CD4-positive, alpha-beta T cell treated with Interleukin-1 beta for 1 hour (primary cell): Measurements from ENCODE around the gene SLN.

Experiments
- DNase-seq, 2 donors: peaks; one replicate each; pipeline ENCODE4 v3.0.0-alpha.2; 2020 to 2022

The SLN gene

DNA sequence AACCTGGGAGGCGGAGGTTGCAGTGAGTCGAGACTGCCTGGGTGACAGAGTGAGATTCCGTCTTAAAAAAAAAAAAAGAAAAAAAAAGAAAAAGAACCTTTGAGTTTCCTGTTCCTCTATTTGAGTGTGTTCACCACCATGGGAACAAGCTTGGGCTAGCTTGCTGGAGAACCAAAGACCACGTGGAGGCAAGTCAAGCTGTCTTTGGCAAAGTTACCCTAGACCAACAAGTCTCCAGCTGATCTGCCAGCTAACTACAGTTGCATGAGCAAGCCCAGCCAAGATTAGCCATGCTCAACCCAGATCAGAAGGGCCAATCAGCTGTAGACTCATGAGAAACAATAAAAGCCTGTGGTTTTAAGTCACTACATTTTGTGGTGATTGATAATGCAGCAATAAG is 29.7 kb downstream of the SLN start:
- DNase-seq: no peak

- DNase-seq: no peak
Measured at GRCh38 chr11:107679255-107680024, 32.4 kb downstream of the SLN start.

- DNase-seq: no peak
Measured at GRCh38 chr11:107678632-107678971, 33.3 kb downstream of the SLN start.

GRCh38 chr11:107677924-107678631 is 33.8 kb downstream of the SLN start:
- DNase-seq: no peak

DNA sequence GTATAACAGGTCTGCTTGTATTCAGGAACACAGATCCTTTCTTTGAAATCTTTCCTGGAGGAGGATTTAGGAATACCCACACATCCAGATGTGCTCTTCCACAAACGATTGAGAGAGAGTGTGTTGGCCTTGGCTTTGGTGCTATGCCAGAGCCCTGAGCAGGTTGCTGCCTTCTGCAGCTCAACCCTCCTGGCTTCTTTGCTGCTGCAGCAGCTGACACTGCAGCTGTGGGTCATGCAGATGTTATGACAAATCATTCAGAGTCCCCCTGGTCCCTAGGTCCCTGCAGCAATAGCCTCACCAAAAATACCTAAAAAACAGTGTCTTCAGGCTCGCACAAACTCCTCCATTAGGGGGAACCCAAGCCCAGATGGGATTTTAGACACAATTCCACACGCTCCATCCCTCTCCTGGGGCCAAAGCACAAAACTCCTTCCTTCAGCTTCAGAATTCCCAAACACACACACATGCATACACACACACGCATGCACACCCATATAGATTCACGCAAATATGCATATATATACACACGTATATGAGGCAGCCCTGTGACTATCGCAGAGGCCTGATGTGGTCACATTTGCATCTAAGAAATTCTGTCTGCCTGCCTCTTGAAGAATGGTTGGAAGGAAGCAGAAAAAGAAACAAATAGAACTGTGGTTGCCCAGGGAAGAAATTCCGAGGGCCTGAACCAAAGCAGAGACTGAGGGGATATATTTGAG is 35.4 kb downstream of the SLN start:
- no peak for DNase-seq

DNA sequence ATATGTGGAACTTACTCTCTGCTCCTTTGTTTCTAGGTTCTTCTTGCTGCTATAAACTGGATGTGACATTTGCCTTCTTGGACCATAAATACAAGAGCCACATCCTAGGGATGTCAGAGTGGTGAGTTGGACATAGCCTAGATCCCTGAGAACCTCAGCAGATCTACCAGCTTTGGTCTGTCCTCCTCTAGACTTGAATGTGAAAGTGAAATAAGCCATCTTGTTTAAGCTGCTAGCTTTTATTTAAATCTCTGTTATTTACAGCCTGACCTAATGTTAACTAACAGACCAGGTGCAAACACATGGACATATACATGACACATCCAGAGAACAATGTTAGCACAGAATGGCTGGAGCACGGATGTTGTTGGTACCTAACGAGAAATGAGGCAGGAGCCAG is 36.0 kb downstream of the SLN start:
- no peak for DNase-seq

DNA sequence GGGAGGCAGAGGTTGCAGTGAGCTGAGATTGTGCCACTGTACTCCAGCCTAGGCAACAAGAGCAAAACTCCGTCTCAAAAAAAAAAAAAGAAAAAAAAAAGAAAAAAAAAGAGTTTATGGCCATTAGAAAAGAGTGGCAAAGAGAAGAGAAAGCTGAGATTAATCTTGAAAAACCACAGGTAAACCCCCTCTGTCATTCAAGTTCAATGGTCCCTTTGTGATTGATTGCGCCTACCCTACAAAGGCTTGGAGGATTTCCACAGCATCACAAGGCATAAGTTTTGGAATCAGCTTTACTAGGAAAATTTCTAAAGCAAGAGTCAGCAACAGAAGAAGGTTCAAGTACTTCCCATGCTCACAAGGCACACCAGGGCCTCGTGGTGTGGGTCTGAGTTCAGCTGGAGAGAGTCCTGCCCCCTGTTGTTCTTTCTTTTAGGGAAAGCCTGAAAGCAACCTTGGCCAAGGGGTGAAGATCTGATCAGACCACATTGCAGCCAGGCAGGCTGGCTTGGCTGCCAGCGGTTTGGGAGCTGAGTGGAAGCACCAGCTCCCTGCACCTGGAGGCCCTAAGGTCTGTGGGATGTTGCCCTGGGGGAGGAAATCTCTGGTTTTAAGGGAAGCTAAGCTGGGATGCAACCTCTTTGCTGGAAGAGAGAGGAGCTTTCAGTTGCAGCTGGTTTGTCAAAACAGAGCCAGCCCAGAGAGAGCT is 41.8 kb downstream of the SLN start:
- no peak for DNase-seq

GRCh38 chr11:107669191-107669740 is 42.6 kb downstream of the SLN start:
- DNase-seq: no peak

GRCh38 chr11:107666911-107667613 is 44.8 kb downstream of the SLN start:
- DNase-seq: no peak

- no peak for DNase-seq
Measured at GRCh38 chr11:107665018-107665417, 46.8 kb downstream of the SLN start.

GRCh38 chr11:107661656-107662055 is 50.2 kb downstream of the SLN start:
- no peak for DNase-seq

DNA sequence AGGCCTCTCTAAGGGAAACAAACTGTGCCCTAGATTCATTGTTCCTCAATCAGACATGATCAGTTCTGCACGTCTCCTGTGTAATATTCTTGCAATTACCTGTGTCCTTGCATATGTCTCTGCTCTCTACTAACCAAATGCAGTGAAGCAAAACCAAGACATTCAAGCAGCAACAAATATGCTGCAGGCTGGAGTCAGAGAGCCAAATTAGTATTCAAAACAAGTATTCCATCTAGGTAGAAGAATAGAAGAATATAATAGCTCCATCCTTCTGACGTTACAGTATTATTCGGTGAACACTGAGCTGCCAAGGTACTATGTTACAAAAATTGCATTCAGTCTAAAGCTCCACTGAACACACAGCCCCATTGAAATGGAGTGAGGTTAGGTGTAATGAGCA is 51.8 kb downstream of the SLN start:
- no peak for DNase-seq

DNA sequence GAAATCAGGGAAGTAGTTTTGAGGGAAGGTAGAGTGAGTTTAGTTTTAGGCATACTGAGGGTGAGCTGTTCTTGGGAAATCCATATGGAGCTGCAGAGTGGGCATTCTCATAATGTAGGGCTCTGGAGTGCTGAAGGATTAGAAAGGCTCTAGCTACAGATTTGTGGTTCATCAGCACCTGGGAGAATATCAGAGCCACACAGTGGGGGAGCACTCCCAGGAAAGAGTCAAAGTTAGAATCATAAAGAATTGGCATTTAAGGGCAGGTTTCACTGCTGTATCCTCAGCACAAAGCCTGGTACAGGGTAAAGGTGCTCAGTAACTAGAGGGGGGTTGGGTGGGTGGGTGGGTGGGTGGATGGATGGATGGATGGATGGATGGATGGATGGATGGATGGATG is 52.5 kb downstream of the SLN start:
- DNase-seq: no peak
